ENCODE measurements around the gene HCN3. TPM values are rescaled to one million over a fixed set of nuclear protein-coding genes. Genes with fewer than 3 reads are reported as not detected.

Gene HCN3
- total and polyA plus RNA-seq, 2 of the 13 experiments (the other 11 are each of a cell fraction or from before 2014, with no cell fraction given): 2.4 to 10.2 TPM

- WGBS (ENCODE audit: low lambda C conversion rate): 4% methylated on average over 24 of the region's 47 CpGs
- H3K4me2 ChIP-seq (ENCODE audit: low read depth, low read length): peak within 1 kb of the TSS; percentile 98
- peaks cover 22 to 49% of the 10 kb centered on the region in 2 experiments for H3K36me3 ChIP-seq (replicated peaks in 1 of 2; ENCODE audit: control insufficient read depth in 1 of 2, insufficient read depth in 2 of 2, low read length in 2 of 2)
- H3K4me3 ChIP-seq (replicated peaks in 1 of 3; ENCODE audit: insufficient read depth in 1 of 3, low read depth in 2 of 3, low read length in 3 of 3): peak within 1 kb of the TSS; percentile 84 to 90 (median 84)
- peak within 1 kb of the TSS; percentile 73 for H3K27ac ChIP-seq (ENCODE audit: extremely low read length, insufficient read depth, low read length)
- in situ Hi-C loops (cut with HindIII; ENCODE audit: extremely low pct_ligation_motif_present, low pct_unique_long_range_greater_than_20kb) (no loop called here), intact Hi-C loops (cut with micrococcal nuclease; ENCODE audit: unreplicated experiment) (no loop called here)
- ATAC-seq (peak; percentile 95), DNase-seq (ENCODE audit: low spot score) (peak; percentile 97), FAIRE-seq (peak; percentile 97)
- POLR2A ChIA-PET: interaction anchor here (0.6 to 4.8 kb wide), 14 partner anchors 10 to 301 kb away, joined by 3 to 69 read pairs (median 3); partner anchors contain the start of genes CLK2, HCN3 and PKLR
- peak within 1 kb of the TSS; percentile 82 for H3K9ac ChIP-seq (ENCODE audit: insufficient read depth, low read depth, low read length)
- no peaks in the 10 kb centered on the region; a peak in 1 of 5 replicates for H3K27me3 ChIP-seq (ENCODE audit: control insufficient read depth in 1 of 2, insufficient read depth in 2 of 2, low read length in 2 of 2)
- BruUV-seq (replicated peaks): TSS peak; percentile 43
- CTCF ChIA-PET (ENCODE audit: low intra/inter-chr PET ratio, low total read pairs): interaction anchor here (1.1 kb wide), 1 partner anchor 12 kb away, joined by 6 read pairs; no protein-coding TSS in a partner anchor
- no peaks in the 10 kb centered on the region for H4K20me1 ChIP-seq (ENCODE audit: insufficient read depth, low read length)
- peaks cover 15% of the 10 kb centered on the region for H3K4me1 ChIP-seq (ENCODE audit: insufficient read depth, low read length)
- peaks cover 15% of the 10 kb centered on the region for H3K79me2 ChIP-seq (ENCODE audit: insufficient read depth, low read length)
- no peak within 1 kb of the TSS for H2AFZ ChIP-seq (ENCODE audit: low read length)
- H3K9me3 ChIP-seq (ENCODE audit: low read length): no peaks in the 10 kb centered on the region
- TF ChIP-seq RAD21 (CRISPR knock-in tag; IDR thresholded peaks at IDR 0.05) (peak; percentile 8; the same call in 1 of the 2 replicates), ZBTB2 (CRISPR knock-in tag; IDR thresholded peaks at IDR 0.05; ENCODE audit: low read depth) (peak; percentile 65), NCOA1 (CRISPR knock-in tag; IDR thresholded peaks at IDR 0.05) (peak; percentile 93), RFX1 (IDR thresholded peaks at IDR 0.05) (no peak), ZBTB38 (CRISPR knock-in tag; IDR thresholded peaks at IDR 0.05) (peak; percentile 74; the same call in 1 of the 2 replicates), ATF3 (CRISPR knock-in tag; IDR thresholded peaks at IDR 0.05) (no peak), CHD2 (IDR thresholded peaks at IDR 0.05; ENCODE audit: low read depth, low read length) (peak; percentile 94), MZF1 (CRISPR knock-in tag; IDR thresholded peaks at IDR 0.05; ENCODE audit: borderline replicate concordance) (no peak), MEF2D (CRISPR knock-in tag; IDR thresholded peaks at IDR 0.05) (no peak), SOX6 (IDR thresholded peaks at IDR 0.05) (no peak), SOX6 (CRISPR knock-in tag; IDR thresholded peaks at IDR 0.05) (peak; percentile 63), NFAT5 (CRISPR knock-in tag; IDR thresholded peaks at IDR 0.05) (0 out of 2 replicates have a peak, but pooled peaks have one; percentile 67), ARID5B (CRISPR knock-in tag; IDR thresholded peaks at IDR 0.05) (peak; percentile 33)
Observed at GRCh38 chr1:155261852-155262673, 15.2 kb upstream of the HCN3 start, which contains the start of gene SCAMP3. Gene SCAMP3 (minus strand): TSS chr1:155262360. CDS start chr1:155262151, 209 bp downstream.
